Spleen (tissue), 11 donors: Measurements from ENCODE around the gene XRCC4. TPM values are rescaled to one million over a fixed set of nuclear protein-coding genes. Genes with fewer than 3 reads are reported as not detected.

Source experiments
- DNase-seq: peaks from one replicate; pipeline ENCODE4 v3.0.0-alpha.2; 2020
- H3K27ac ChIP-seq, 8 donors: fragments of 200-600 bp; sonication (generic) in 7 of 8; 1 replicate in 4 of 8; 2 replicates in 4 of 8; pipeline versions ENCODE4 v1.5.0 to v1.8.0; 2016 to 2021; ENCODE audit warnings: inconsistent platforms in 4 of 8, mild to moderate bottlenecking in 4 of 8, moderate library complexity in 1 of 8
- H3K27me3 ChIP-seq, 7 donors: fragments of 200-600 bp; sonication (generic) in 6 of 7; replicated peaks in 1 of 7; 1 replicate in 4 of 7; 2 replicates in 3 of 7; pipeline versions ENCODE4 v1.5.0 to v1.8.0; 2016 to 2021; ENCODE audit warnings: inconsistent platforms in 3 of 7, mild to moderate bottlenecking in 1 of 7
- H3K36me3 ChIP-seq, 6 donors: fragments of 200-600 bp; sonication (generic) in 5 of 6; 1 replicate in 4 of 6; 2 replicates in 2 of 6; pipeline versions ENCODE4 v1.5.0 to v1.8.0; 2016 to 2021; ENCODE audit warnings: inconsistent platforms in 2 of 6
- H3K4me1 ChIP-seq, 6 donors: fragments of 200-600 bp; sonication (generic) in 5 of 6; 1 replicate in 3 of 6; 2 replicates in 3 of 6; pipeline versions ENCODE4 v1.5.0 to v1.8.0; 2016 to 2021; ENCODE audit warnings: inconsistent platforms in 3 of 6
- H3K4me3 ChIP-seq, 8 donors: fragments of 200-600 bp; sonication (generic) in 7 of 8; 1 replicate in 4 of 8; 2 replicates in 4 of 8; pipeline versions ENCODE4 v1.5.0 to v1.8.0; 2016 to 2021; ENCODE audit warnings: inconsistent platforms in 4 of 8, mild to moderate bottlenecking in 4 of 8, moderate library complexity in 2 of 8
- H3K9me3 ChIP-seq, 8 donors: fragments of 200-600 bp; sonication (generic) in 7 of 8; 1 replicate in 4 of 8; 2 replicates in 4 of 8; pipeline versions ENCODE4 v1.5.0 to v1.8.0; 2016 to 2021; ENCODE audit warnings: inconsistent platforms in 4 of 8
- POLR2A ChIP-seq, 3 donors: fragments of 450-650 bp; IDR thresholded peaks; one replicate each; pipeline ENCODE4 v1.5.1; 2017; ENCODE audit warnings: antibody characterized with exemption in 3 of 3, mild to moderate bottlenecking in 1 of 3
- POLR2AphosphoS5 ChIP-seq, 3 donors: sonication (generic); formaldehyde crosslinking; IDR thresholded peaks; one replicate each; pipeline ENCODE4 v1.5.1; 2017; ENCODE audit warnings: antibody characterized with exemption in 3 of 3
- WGBS, 5 donors: extraction: QIAGEN DNeasy Blood & Tissue Kit in 3 of 5; methylation state at CpG; one replicate each; pipeline versions ENCODE4 v1.1.5 to v1.1.7; 2013 to 2018; 5-methylcytosine and 5-hydroxymethylcytosine counted together
- intact Hi-C: fragments of 100-400 bp; cut with DNase I; formaldehyde crosslinking; loops from one replicate; pipeline ENCODE4 v1.15.0; 2023; ENCODE audit warnings: low total_unique reads
- polyA plus RNA-seq, 3 donors: library from polyadenylated mRNA; stranded (reverse); fragments of 200-250 nt; gene quantifications; one replicate each; pipeline ENCODE4 v1.2.1, GENCODE V29; 2013
- total RNA-seq, 7 donors: library from RNA; depleted of rRNA in 3 of 7; stranded (reverse); fragments of >200 nt in 3 of 7; fragmentation: NEBNext Ultra II Directional in 4 of 7; extraction: Animal tissue kit (Norgen Biotek cat#: 25700) in 4 of 7; gene quantifications; one replicate each; pipeline versions ENCODE4 v1.1.0 to v1.2.1, GENCODE V29; 2016 to 2021
- TF ChIP-seq, protein P1 (sequence below), 11 experiments: fragments of 200-600 bp in 7 of 11; fragments of 450-650 bp in 4 of 11; sonication (generic) in 4 of 11; IDR thresholded peaks in 8 of 11; conservative IDR thresholded peaks in 3 of 11; 1 replicate in 7 of 11; 2 replicates in 4 of 11; pipeline versions ENCODE4 v1.4.0 to v1.8.0; 2016 to 2021; ENCODE audit warnings: antibody characterized with exemption in 11 of 11, inconsistent platforms in 4 of 11, mild to moderate bottlenecking in 1 of 11
- donor health status: healthy with polysubstance abuse.
- donor health status: DM: no; HTN: no; CAD: no; lungs with moderate emphysema.
- donor health status: DM: no; HTN: no; CAD: no.
- donor health status: Bipolar disorder and iron deficiency.
- donor health status: healthy.
- donor health status: DM: no; HTN: no; CAD: no.
- donor health status: DM: yes; HTN: yes; CAD: no.

The XRCC4 gene
- total and polyA plus RNA-seq, 10 donors, result 4.3 to 14.5 (median 9.6) TPM

DNA sequence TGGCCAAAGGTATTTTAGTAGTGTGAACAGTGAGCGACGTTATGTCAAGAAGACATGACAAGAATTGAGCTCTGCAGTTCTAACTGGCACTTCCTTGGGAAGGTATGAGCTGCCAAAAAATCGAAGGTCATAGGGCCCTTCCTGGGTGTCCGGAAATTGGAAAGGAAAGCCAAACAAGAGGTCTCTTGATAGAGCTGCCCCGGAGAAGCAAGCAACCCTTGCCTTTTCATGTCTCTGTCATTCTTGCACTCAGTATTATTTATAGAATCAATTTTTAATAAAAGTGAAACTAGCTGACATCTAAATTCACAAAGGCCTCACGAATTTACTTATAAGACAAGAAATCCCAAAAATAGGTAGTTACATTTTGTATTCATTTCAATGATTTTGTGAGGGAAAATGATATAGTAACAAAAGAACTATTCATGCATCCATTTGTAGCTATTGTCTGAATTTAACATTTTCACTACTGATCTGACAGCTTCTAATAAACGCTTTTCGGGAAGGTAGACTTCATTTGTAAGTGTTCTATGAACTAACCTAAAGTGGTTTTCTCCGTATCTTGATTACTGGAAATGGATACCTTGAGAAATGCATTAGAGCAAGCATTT, 280.4 kb downstream of the XRCC4 start:
- H3K4me1 ChIP-seq, result no peaks in the 10 kb centered on the region
- no peaks in the 10 kb centered on the region for H3K27me3 ChIP-seq
- no peak for DNase-seq
- no peak for TF ChIP-seq POLR2A (IDR thresholded peaks at IDR 0.05)
- TF ChIP-seq, protein P1, sequence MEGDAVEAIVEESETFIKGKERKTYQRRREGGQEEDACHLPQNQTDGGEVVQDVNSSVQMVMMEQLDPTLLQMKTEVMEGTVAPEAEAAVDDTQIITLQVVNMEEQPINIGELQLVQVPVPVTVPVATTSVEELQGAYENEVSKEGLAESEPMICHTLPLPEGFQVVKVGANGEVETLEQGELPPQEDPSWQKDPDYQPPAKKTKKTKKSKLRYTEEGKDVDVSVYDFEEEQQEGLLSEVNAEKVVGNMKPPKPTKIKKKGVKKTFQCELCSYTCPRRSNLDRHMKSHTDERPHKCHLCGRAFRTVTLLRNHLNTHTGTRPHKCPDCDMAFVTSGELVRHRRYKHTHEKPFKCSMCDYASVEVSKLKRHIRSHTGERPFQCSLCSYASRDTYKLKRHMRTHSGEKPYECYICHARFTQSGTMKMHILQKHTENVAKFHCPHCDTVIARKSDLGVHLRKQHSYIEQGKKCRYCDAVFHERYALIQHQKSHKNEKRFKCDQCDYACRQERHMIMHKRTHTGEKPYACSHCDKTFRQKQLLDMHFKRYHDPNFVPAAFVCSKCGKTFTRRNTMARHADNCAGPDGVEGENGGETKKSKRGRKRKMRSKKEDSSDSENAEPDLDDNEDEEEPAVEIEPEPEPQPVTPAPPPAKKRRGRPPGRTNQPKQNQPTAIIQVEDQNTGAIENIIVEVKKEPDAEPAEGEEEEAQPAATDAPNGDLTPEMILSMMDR (IDR thresholded peaks at IDR 0.05 in 8 of 11, conservative IDR thresholded peaks at IDR 0.05 in 3 of 11), result no peak
- TF ChIP-seq POLR2AphosphoS5 (IDR thresholded peaks at IDR 0.05), result no peak
- intact Hi-C loops, result no loop called here
- peaks cover 0 to 21% (median 12%) of the 10 kb centered on the region in 8 donors for H3K9me3 ChIP-seq
- 78 to 89% (median 84%) methylated on average over 9 of the region's 9 CpGs for WGBS, 5 donors
- H3K36me3 ChIP-seq, result no peaks in the 10 kb centered on the region
- H3K27ac ChIP-seq, result no peak overlapping the region
- no peak overlapping the region for H3K4me3 ChIP-seq

DNA sequence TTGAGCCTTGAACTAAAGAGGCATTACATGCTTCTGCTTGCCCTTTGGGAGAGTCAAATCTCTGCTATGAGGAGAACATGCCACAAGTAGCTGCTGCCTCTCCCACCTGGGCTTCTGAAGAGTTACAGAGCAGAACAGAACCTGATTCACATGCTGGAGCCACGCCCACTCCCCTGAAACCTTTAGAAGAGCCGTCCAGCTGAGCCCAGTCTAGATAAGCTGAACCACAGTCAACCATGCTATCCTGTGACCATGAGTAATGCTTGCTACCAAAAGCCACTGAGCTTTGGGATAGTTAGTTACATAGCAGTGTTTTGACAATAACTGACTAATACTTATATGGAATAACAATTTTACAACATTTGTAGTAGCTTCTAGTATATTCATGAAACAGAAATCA, 283.2 kb downstream of the XRCC4 start:
- H3K27me3 ChIP-seq, result no peaks in the 10 kb centered on the region
- intact Hi-C loops, result no loop called here
- H3K9me3 ChIP-seq, result peaks cover 0 to 21% (median 12%) of the 10 kb centered on the region in 8 donors
- no peak for DNase-seq
- no peak overlapping the region for H3K27ac ChIP-seq
- no peak for TF ChIP-seq POLR2A (IDR thresholded peaks at IDR 0.05)
- TF ChIP-seq POLR2AphosphoS5 (IDR thresholded peaks at IDR 0.05), result no peak
- TF ChIP-seq, protein P1 (IDR thresholded peaks at IDR 0.05 in 8 of 11, conservative IDR thresholded peaks at IDR 0.05 in 3 of 11), result no peak
- peaks cover 0 to 7% (median 0%) of the 10 kb centered on the region in 6 donors for H3K4me1 ChIP-seq
- no peak overlapping the region for H3K4me3 ChIP-seq
- no peaks in the 10 kb centered on the region for H3K36me3 ChIP-seq
- 74 to 94% (median 89%) methylated on average over 2 of the region's 2 CpGs for WGBS, 5 donors

DNA sequence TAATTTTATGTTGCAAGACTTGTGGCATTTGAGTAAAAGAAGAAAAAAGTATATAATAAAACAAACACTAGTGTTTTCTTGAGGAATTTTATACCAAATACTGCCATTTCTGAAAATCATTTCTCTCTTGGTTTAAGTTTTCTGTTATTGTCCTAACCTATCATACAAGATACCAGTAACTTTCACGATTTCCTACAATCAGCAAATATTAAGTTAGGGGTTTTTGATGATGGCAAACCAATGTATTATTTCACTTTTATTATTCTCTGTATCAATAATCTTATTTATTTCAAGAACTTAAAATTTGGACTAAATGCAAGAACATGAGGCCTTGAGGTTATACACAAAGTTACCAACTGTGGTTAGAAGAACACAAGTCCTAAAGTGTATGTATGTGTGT, 285.2 kb downstream of the XRCC4 start:
- peaks cover 0 to 21% (median 12%) of the 10 kb centered on the region in 8 donors for H3K9me3 ChIP-seq
- peaks cover 0 to 7% (median 0%) of the 10 kb centered on the region in 6 donors for H3K4me1 ChIP-seq
- no peaks in the 10 kb centered on the region for H3K27me3 ChIP-seq
- intact Hi-C loops, result no loop called here
- TF ChIP-seq POLR2A (IDR thresholded peaks at IDR 0.05), result no peak
- TF ChIP-seq POLR2AphosphoS5 (IDR thresholded peaks at IDR 0.05), result no peak
- TF ChIP-seq, protein P1 (IDR thresholded peaks at IDR 0.05 in 8 of 11, conservative IDR thresholded peaks at IDR 0.05 in 3 of 11), result no peak
- H3K36me3 ChIP-seq, result no peaks in the 10 kb centered on the region
- H3K27ac ChIP-seq, result no peak overlapping the region
- no peak for DNase-seq
- 85 to 100% (median 94%) methylated on average over 1 of the region's 1 CpG for WGBS, 5 donors
- H3K4me3 ChIP-seq, result no peak overlapping the region

DNA sequence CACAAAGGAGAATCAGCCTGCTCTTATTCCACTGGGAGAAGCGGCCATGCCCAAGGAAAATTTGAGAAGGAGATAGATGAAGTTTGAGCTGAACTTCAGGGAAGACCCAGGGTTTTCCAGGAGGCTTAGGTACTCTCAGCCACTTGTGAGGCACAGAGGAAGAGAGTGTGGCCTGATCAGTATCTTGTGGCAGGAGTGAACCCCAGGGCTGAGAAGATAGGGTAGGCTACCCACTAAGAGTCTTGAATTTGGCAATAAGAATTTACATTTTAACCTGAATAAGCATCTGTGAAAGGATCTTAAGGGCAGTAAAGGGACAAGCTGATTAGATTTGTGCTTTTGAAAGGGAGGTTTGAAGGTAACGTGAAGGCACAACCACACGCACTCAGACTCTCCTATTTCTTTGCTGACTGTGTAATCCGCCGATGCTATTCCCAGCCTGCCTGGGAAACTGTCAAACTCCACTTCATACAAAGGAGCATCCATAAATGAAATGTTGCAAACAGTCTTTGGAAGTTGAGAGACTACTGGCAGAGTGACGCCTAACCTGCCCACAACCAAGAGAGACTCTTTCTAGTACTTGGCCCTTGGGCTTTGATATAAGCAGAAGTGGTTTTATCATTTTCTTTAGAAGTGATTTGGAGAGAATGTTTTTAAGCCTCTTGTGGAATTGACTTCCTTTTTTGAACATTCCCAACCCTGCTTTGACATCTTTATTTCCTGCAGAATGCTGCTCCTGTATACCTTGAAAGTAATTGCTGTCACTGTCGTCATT, 286.0 kb downstream of the XRCC4 start:
- no peaks in the 10 kb centered on the region for H3K27me3 ChIP-seq
- no peak overlapping the region for H3K4me3 ChIP-seq
- no peak for DNase-seq
- peaks cover 0 to 7% (median 0%) of the 10 kb centered on the region in 6 donors for H3K4me1 ChIP-seq
- TF ChIP-seq POLR2A (IDR thresholded peaks at IDR 0.05), result no peak
- TF ChIP-seq POLR2AphosphoS5 (IDR thresholded peaks at IDR 0.05), result no peak
- TF ChIP-seq, protein P1 (IDR thresholded peaks at IDR 0.05 in 8 of 11, conservative IDR thresholded peaks at IDR 0.05 in 3 of 11), result no peak
- peaks cover 0 to 21% (median 12%) of the 10 kb centered on the region in 8 donors for H3K9me3 ChIP-seq
- WGBS, 5 donors, result 84 to 89% (median 89%) methylated on average over 7 of the region's 7 CpGs
- intact Hi-C loops, result no loop called here
- no peaks in the 10 kb centered on the region for H3K36me3 ChIP-seq
- no peak overlapping the region for H3K27ac ChIP-seq
